ENCODE measurements around the gene OGFOD3.

GRCh38 chr17:82351713-82352488, 66.5 kb downstream of the OGFOD3 start:
- TF ChIP-seq CTCF (IDR thresholded peaks at IDR 0.05): peak; percentile 93 to 98 (median 95)
- TF ChIP-seq POLR2AphosphoS5 (IDR thresholded peaks at IDR 0.05): no peak
- TF ChIP-seq POLR2A (IDR thresholded peaks at IDR 0.05): no peak

Data from transverse colon (tissue), 4 donors.